Epithelial cell of proximal tubule (primary cell): ENCODE results near the gene SLC13A1. TPM values are rescaled to one million over a fixed set of nuclear protein-coding genes. Genes with fewer than 3 reads are reported as not detected.

Experiments
- DNase-seq: peaks from one replicate; pipeline ENCODE4 v3.0.0-alpha.2; 2011; ENCODE audit warnings: low read depth
- H3K4me3 ChIP-seq: 2 replicates; pipeline ENCODE4 v1.5.1; 2011; ENCODE audit warnings: low read depth, mild to moderate bottlenecking, low read length
- total RNA-seq: library from RNA; depleted of rRNA; stranded (reverse); fragments of >200 nt; gene quantifications from 2 replicates; pipeline ENCODE4 v1.2.3, GENCODE V29; 2015
- TF ChIP-seq, protein P1 (sequence below): conservative IDR thresholded peaks from 2 replicates; pipeline ENCODE4 v1.5.1; 2012; ENCODE audit warnings: low read depth, mild to moderate bottlenecking, low read length

Gene SLC13A1
- total RNA-seq, 1 donor from 2014 or later: not detected

DNA sequence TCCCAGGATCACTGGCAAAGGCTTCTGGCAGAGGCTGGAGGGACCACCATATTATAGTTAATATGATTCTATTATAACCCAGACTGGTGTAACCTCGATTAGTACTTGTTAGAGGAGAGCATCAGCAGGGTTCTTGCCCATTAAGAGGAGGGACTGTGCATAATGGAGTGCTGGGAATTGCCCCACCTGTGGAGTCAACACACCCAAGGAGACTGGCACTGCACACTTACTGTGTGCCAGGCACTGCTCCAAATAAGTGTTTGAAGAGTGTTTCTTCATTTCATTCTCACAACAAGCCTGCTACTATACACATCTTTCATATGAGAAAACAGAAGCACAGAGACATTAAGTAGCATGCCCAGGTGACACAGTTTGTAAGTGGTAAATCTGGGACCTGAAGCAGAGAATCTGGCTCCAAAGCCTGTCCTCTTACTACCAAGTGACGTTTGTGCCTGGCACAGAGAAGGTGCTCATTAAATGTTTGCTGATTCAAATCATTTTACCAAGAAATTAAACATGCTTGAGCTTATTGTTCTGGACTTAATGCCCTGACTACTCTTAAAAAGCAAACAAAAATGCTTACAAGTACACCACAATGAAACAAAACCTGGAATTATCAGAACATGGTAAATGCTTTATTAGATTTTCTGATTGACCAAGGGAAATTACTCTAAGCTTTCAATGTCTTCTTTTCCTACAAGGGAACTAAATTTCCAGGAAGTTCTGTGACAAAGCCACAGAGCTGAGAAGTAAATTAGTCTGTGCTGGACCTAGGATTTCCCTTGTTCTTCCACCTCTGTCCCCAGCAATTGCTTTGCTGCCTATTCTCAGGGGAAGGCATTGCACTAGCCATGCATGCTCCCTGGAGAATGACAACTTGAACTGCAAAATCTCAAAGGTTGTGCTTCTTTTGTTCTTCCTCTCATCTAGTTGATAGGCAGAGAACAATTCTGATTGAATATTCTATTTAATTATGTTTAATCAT, 809 bp downstream of the SLC13A1 start:
- TF ChIP-seq, protein P1, sequence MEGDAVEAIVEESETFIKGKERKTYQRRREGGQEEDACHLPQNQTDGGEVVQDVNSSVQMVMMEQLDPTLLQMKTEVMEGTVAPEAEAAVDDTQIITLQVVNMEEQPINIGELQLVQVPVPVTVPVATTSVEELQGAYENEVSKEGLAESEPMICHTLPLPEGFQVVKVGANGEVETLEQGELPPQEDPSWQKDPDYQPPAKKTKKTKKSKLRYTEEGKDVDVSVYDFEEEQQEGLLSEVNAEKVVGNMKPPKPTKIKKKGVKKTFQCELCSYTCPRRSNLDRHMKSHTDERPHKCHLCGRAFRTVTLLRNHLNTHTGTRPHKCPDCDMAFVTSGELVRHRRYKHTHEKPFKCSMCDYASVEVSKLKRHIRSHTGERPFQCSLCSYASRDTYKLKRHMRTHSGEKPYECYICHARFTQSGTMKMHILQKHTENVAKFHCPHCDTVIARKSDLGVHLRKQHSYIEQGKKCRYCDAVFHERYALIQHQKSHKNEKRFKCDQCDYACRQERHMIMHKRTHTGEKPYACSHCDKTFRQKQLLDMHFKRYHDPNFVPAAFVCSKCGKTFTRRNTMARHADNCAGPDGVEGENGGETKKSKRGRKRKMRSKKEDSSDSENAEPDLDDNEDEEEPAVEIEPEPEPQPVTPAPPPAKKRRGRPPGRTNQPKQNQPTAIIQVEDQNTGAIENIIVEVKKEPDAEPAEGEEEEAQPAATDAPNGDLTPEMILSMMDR: no peak
- no peak for DNase-seq

DNA sequence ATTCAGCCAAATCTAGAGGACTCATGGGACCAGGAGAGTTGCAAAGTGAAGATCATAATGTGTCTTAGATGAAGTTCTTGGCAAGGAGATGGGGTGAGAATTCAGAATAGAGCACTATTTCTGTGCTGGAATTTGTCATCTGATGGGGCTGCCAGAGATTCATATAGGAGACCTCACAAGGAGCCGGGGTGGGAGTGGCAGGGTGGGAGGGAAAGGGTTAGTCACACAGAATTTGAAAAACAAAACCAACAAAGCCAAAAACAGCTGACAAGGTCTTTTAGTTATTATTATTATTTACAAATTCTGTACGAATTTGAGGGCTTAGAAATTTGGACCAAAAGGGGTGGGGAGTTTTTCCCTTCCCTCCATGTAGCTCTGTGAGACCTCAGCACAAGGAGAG, 1.7 kb downstream of the SLC13A1 start:
- H3K4me3 ChIP-seq: no peak overlapping the region
- TF ChIP-seq, protein P1: no peak
- DNase-seq: no peak

More for the DNA sequence above, 809 bp downstream of the SLC13A1 start:
- no peak overlapping the region for H3K4me3 ChIP-seq

GRCh38 chr7:123193235-123193634, 6.5 kb downstream of the SLC13A1 start:
- TF ChIP-seq, protein P1: no peak
- no peak overlapping the region for H3K4me3 ChIP-seq
- no peak for DNase-seq

DNA sequence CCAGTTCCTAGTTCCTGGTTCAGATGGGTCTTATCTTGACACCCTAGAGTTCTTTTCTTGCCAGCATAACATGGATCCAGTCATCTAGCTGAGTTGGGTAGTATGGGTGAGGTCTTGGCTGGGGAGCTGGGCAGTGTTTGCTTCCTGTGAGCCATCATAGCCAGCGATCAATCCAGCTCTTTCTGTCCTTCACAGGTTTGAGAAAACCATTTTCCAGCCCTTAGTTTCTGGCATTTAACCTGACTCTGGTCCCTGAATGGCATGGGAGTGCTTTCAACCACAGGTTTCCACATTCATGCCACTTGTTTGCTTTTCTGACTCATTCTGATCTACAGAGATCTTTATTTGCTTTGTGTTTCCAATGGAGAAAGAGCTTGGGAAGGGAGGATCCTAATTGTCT, 8.6 kb downstream of the SLC13A1 start:
- peak; percentile 23 for DNase-seq
- no peak overlapping the region for H3K4me3 ChIP-seq
- TF ChIP-seq, protein P1: no peak

DNA sequence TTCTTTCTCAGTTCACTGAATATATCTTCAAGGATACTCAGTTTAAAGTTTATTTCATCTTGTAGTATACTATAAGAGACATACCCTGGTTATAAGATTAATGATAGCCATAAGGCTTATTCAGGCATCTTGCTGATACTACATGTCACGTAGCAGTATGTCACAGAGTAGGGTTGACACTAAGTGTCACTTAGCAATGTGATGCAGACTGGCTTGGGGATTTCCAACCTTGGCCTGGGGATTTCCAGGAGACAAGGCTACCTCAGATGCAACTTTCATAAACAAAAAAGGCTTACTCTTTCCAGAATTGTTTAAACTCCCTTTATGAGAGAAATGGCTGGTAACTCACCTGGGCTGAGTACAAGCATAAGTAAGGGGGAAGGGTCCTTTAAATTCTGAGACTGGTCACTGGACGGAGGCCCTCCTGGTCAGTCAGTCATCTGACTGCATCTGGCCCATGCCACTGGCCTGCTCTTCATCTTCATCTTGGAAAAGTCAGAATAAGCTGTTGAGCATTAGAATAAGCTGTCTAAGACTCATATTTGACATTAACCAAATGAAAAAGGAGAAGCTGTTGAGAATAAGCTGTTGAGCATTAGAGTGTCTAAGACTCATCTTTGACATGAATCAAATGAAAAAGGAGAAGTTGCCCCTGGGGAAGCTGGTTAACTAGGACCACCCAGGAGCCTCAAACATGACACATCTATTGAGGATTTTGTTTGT, 9.5 kb downstream of the SLC13A1 start:
- no peak overlapping the region for H3K4me3 ChIP-seq
- TF ChIP-seq, protein P1: no peak
- no peak for DNase-seq

GRCh38 chr7:123185756-123186155, 14.0 kb downstream of the SLC13A1 start:
- DNase-seq: no peak
- H3K4me3 ChIP-seq: no peak overlapping the region
- TF ChIP-seq, protein P1: no peak
